CD4-positive, alpha-beta T cell (primary cell): ENCODE data around the gene WFDC5. TPM values are rescaled to one million over a fixed set of nuclear protein-coding genes. Genes with fewer than 3 reads are reported as not detected.
A peak's percentile ranks its signal among the peaks of the same experiment; 100 is the strongest.

Experiments used
- ATAC-seq: fragments of 200-7000 bp; cut with Tn5 transposase; one replicate; pipeline ENCODE4 v1.10.0; 2022; ENCODE audit warnings: mild to moderate bottlenecking; ENCODE audit not compliant: poor library complexity
- CTCF ChIA-PET: fragments of 350-600 bp; sonication (Branson Sonifier 250); formaldehyde crosslinking; loops from one replicate; lab custom pipeline; 2021; ENCODE audit warnings: antibody characterized with exemption, inconsistent platforms; lab: Charles Lee
- POLR2A ChIA-PET: fragments of 350-600 bp; sonication (Branson Sonifier 250); formaldehyde crosslinking; loops from one replicate; lab custom pipeline; 2021; ENCODE audit warnings: antibody characterized with exemption, inconsistent platforms; lab: Charles Lee
- DNase-seq, 14 experiments: peaks; one replicate each; pipeline ENCODE4 v3.0.0-alpha.2; 2013 to 2020; ENCODE audit warnings: mixed read lengths in 2 of 14
- H3K27ac ChIP-seq, 2 donors: one replicate each; pipeline versions ENCODE4 v1.5.1 to v1.7.0; 2013; ENCODE audit warnings: low read length in 2 of 2, low read depth in 1 of 2, mild to moderate bottlenecking in 1 of 2
- H3K27me3 ChIP-seq, 2 experiments: 1 replicate in 1 of 2; 2 replicates in 1 of 2; pipeline versions ENCODE4 v1.6.1 to v1.7.0; 2013; ENCODE audit warnings: low read length in 2 of 2, control low read depth in 1 of 2, mild to moderate bottlenecking in 1 of 2, moderate library complexity in 1 of 2; ENCODE audit not compliant: insufficient read depth in 2 of 2, control insufficient read depth in 1 of 2
- H3K36me3 ChIP-seq: one replicate; pipeline ENCODE4 v1.6.1; 2013; ENCODE audit warnings: low read length, control low read depth; ENCODE audit not compliant: insufficient read depth
- H3K4me1 ChIP-seq: one replicate; pipeline ENCODE4 v1.6.1; 2013; ENCODE audit warnings: low read length, control low read depth; ENCODE audit not compliant: insufficient read depth
- H3K4me3 ChIP-seq: one replicate; pipeline ENCODE4 v1.5.1; 2013; ENCODE audit warnings: mild to moderate bottlenecking, low read length, moderate library complexity
- H3K9me3 ChIP-seq, 2 experiments: 1 replicate in 1 of 2; 2 replicates in 1 of 2; pipeline versions ENCODE4 v1.6.1 to v1.7.0; 2013; ENCODE audit warnings: low read length in 2 of 2, mild to moderate bottlenecking in 2 of 2, control low read depth in 1 of 2, moderate library complexity in 1 of 2; ENCODE audit not compliant: control insufficient read depth in 1 of 2, insufficient read depth in 1 of 2
- H3K27ac Mint-ChIP-seq: one replicate; pipeline ENCODE4 v1.8.0; 2020; ENCODE audit warnings: mixed read lengths
- H3K27me3 Mint-ChIP-seq: one replicate; pipeline ENCODE4 v1.8.0; 2021; ENCODE audit warnings: mixed read lengths
- H3K36me3 Mint-ChIP-seq: one replicate; pipeline ENCODE4 v1.8.0; 2021; ENCODE audit warnings: low read depth, mixed read lengths
- H3K4me1 Mint-ChIP-seq: one replicate; pipeline ENCODE4 v1.8.0; 2021; ENCODE audit warnings: low read depth, mixed read lengths
- H3K4me3 Mint-ChIP-seq: one replicate; pipeline ENCODE4 v1.8.0; 2020; ENCODE audit warnings: mild to moderate bottlenecking, mixed read lengths
- H3K9me3 Mint-ChIP-seq: one replicate; pipeline ENCODE4 v1.8.0; 2020; ENCODE audit warnings: mixed read lengths
- CTCF ChIP-seq: fragments of 200-600 bp; IDR thresholded peaks from one replicate; pipeline ENCODE4 v1.8.0; 2022; ENCODE audit warnings: antibody characterized with exemption, mild to moderate bottlenecking
- intact Hi-C, 2 experiments: fragments of 100-400 bp; cut with DNase I in 1 of 2; cut with micrococcal nuclease in 1 of 2; formaldehyde crosslinking; loops; one replicate each; pipeline versions ENCODE4 v1.15.1 to v1.9.0; 2023 to 2025; cut with DNase I, micrococcal nuclease
- total RNA-seq, 174 experiments: library from RNA in 2 of 174; stranded (reverse) in 2 of 174; gene quantifications; one replicate each; pipeline ENCODE4 v1.2.3 and lab custom pipeline; 2021 to 2026

Gene WFDC5
- total RNA-seq, 2 experiments from 2014 or later, result not detected

- peaks cover 13% of the 10 kb centered on the region for H3K4me1 Mint-ChIP-seq
- no peak overlapping the region for H3K4me3 Mint-ChIP-seq
- intact Hi-C loops, result no loop called here
- H3K27me3 ChIP-seq, result no peaks in the 10 kb centered on the region
- no peak for TF ChIP-seq CTCF
- peaks cover 0 to 2% of the 10 kb centered on the region in 2 experiments for H3K9me3 ChIP-seq
- no peak overlapping the region for H3K27ac ChIP-seq
- CTCF ChIA-PET, result no interaction called here
- H3K9me3 Mint-ChIP-seq, result no peaks in the 10 kb centered on the region
- H3K27me3 Mint-ChIP-seq, result no peaks in the 10 kb centered on the region
- H3K4me1 ChIP-seq, result no peaks in the 10 kb centered on the region
- peaks cover 66% of the 10 kb centered on the region for H3K36me3 Mint-ChIP-seq
- no peak overlapping the region for H3K27ac Mint-ChIP-seq
- POLR2A ChIA-PET, result no interaction called here
- ATAC-seq, result no peak
- no peak for DNase-seq
- H3K36me3 ChIP-seq, result peaks cover 23% of the 10 kb centered on the region
- H3K4me3 ChIP-seq, result no peak overlapping the region
Measured at GRCh38 chr20:45087814-45088213, 27.2 kb downstream of the WFDC5 start.

GRCh38 chr20:45087097-45087790, 27.7 kb downstream of the WFDC5 start:
- Histone ChIP-seq H3K9me3 (peaks cover 0 to 7% of the 10 kb centered on the region in 2 experiments), H3K4me3 (no peak overlapping the region), H3K4me1 (no peaks in the 10 kb centered on the region), H3K27ac (no peak overlapping the region), H3K36me3 (peaks cover 29% of the 10 kb centered on the region), H3K27me3 (no peaks in the 10 kb centered on the region)
- Mint-ChIP-seq H3K9me3 (no peaks in the 10 kb centered on the region), H3K27ac (no peak overlapping the region), H3K4me1 (peaks cover 13% of the 10 kb centered on the region), H3K36me3 (peaks cover 72% of the 10 kb centered on the region), H3K4me3 (no peak overlapping the region), H3K27me3 (no peaks in the 10 kb centered on the region)
- ChIA-PET CTCF (interaction anchor here (1.3 kb wide), 1 partner anchor 43 kb away, joined by 4 read pairs; no protein-coding TSS in a partner anchor), POLR2A (no interaction called here)
- no peak for TF ChIP-seq CTCF
- intact Hi-C loops, result no loop called here
- no peak for ATAC-seq
- DNase-seq, result no peak

- Mint-ChIP-seq H3K9me3 (peaks cover 4% of the 10 kb centered on the region), H3K27me3 (no peaks in the 10 kb centered on the region), H3K4me3 (no peak overlapping the region), H3K4me1 (peaks cover 13% of the 10 kb centered on the region), H3K27ac (peak overlapping the region; percentile 57), H3K36me3 (peaks cover 85% of the 10 kb centered on the region)
- Histone ChIP-seq H3K4me1 (no peaks in the 10 kb centered on the region), H3K36me3 (peaks cover 41% of the 10 kb centered on the region), H3K4me3 (no peak overlapping the region), H3K9me3 (peaks cover 4 to 9% of the 10 kb centered on the region in 2 experiments), H3K27ac (no peak overlapping the region), H3K27me3 (no peaks in the 10 kb centered on the region)
- CTCF ChIA-PET, result interaction anchor here (1.3 kb wide), 1 partner anchor 42 kb away, joined by 4 read pairs; no protein-coding TSS in a partner anchor
- POLR2A ChIA-PET, result no interaction called here
- ATAC-seq, result no peak
- DNase-seq, result no peak
- intact Hi-C loops, result no loop called here
- TF ChIP-seq CTCF, result no peak
Measured at GRCh38 chr20:45085867-45086266, 29.1 kb downstream of the WFDC5 start.
